H9 (cell line): ENCODE results near the gene ADARB2. TPM values are rescaled to one million over a fixed set of nuclear protein-coding genes. Genes with fewer than 3 reads are reported as not detected.

Experiments used
- DNase-seq: peaks from one replicate; pipeline ENCODE4 v3.0.0-alpha.2; 2017
- H2AFZ ChIP-seq: one replicate; pipeline ENCODE4 v1.6.1; 2013; ENCODE audit warnings: mild to moderate bottlenecking, low read length, control low read depth, moderate library complexity
- H2AK5ac ChIP-seq: 2 replicates; pipeline ENCODE4 v1.6.1; 2013; ENCODE audit warnings: low read length, control low read depth, mixed read lengths; ENCODE audit not compliant: insufficient read length
- H2BK120ac ChIP-seq: one replicate; pipeline ENCODE4 v1.6.1; 2013; ENCODE audit warnings: low read depth, mild to moderate bottlenecking, low read length, control low read depth, inconsistent platforms; ENCODE audit not compliant: poor library complexity, severe bottlenecking
- H2BK12ac ChIP-seq: 2 replicates; pipeline ENCODE4 v1.6.1; 2013; ENCODE audit warnings: low read length, control low read depth, mixed read lengths, low read depth; ENCODE audit not compliant: insufficient read length
- H2BK15ac ChIP-seq: 2 replicates; pipeline ENCODE4 v1.6.1; 2013; ENCODE audit warnings: low read depth, low read length, control low read depth
- H2BK20ac ChIP-seq: one replicate; pipeline ENCODE4 v1.6.1; 2013; ENCODE audit warnings: low read depth, mild to moderate bottlenecking, low read length, control low read depth, inconsistent platforms; ENCODE audit not compliant: poor library complexity, severe bottlenecking
- H2BK5ac ChIP-seq: 2 replicates; pipeline ENCODE4 v1.6.1; 2013; ENCODE audit warnings: low read length, control low read depth, mixed read lengths; ENCODE audit not compliant: insufficient read length
- H3K14ac ChIP-seq: 2 replicates; pipeline ENCODE4 v1.6.1; 2013; ENCODE audit warnings: low read length, control low read depth; ENCODE audit not compliant: insufficient read depth
- H3K18ac ChIP-seq: 2 replicates; pipeline ENCODE4 v1.6.1; 2013; ENCODE audit warnings: low read depth, mild to moderate bottlenecking, mixed read lengths, low read length, control low read depth; ENCODE audit not compliant: insufficient read length
- H3K23ac ChIP-seq: 2 replicates; pipeline ENCODE4 v1.6.1; 2013; ENCODE audit warnings: low read length, control low read depth, mixed read lengths, low read depth; ENCODE audit not compliant: insufficient read length
- H3K23me2 ChIP-seq: 2 replicates; pipeline ENCODE4 v1.6.1; 2013; ENCODE audit warnings: low read depth, mild to moderate bottlenecking, mixed read lengths, low read length, control low read depth; ENCODE audit not compliant: insufficient read length, poor library complexity, severe bottlenecking
- H3K27ac ChIP-seq: 2 replicates; pipeline ENCODE4 v1.5.1; 2013; ENCODE audit warnings: low read length, control low read depth, mixed read lengths, low read depth; ENCODE audit not compliant: insufficient read length
- H3K27me3 ChIP-seq: 2 replicates; pipeline ENCODE4 v1.6.1; 2013; ENCODE audit warnings: low read length, control low read depth, inconsistent platforms; ENCODE audit not compliant: insufficient read depth
- H3K4ac ChIP-seq: 2 replicates; pipeline ENCODE4 v1.6.1; 2013; ENCODE audit warnings: low read depth, mild to moderate bottlenecking, control low read depth, inconsistent platforms, low read length, moderate library complexity
- H3K4me1 ChIP-seq: 2 replicates; pipeline ENCODE4 v1.6.1; 2013; ENCODE audit warnings: low read length, control low read depth, inconsistent platforms; ENCODE audit not compliant: insufficient read depth
- H3K4me2 ChIP-seq: 2 replicates; pipeline ENCODE4 v1.6.1; 2013; ENCODE audit warnings: low read length, control low read depth, mixed read lengths; ENCODE audit not compliant: insufficient read length, insufficient read depth
- H3K56ac ChIP-seq: 2 replicates; pipeline ENCODE4 v1.6.1; 2013; ENCODE audit warnings: low read depth, mild to moderate bottlenecking, mixed read lengths, low read length, control low read depth; ENCODE audit not compliant: insufficient read length
- H3K79me1 ChIP-seq: 2 replicates; pipeline ENCODE4 v1.6.1; 2013; ENCODE audit warnings: low read depth, mild to moderate bottlenecking, moderate library complexity, low read length, control low read depth, inconsistent platforms; ENCODE audit not compliant: insufficient read depth, poor library complexity, severe bottlenecking
- H3K79me2 ChIP-seq: 2 replicates; pipeline ENCODE4 v1.6.1; 2013; ENCODE audit warnings: low read length, control low read depth, inconsistent platforms; ENCODE audit not compliant: insufficient read depth
- H3K9ac ChIP-seq: 2 replicates; pipeline ENCODE4 v1.6.1; 2013; ENCODE audit warnings: low read length, control low read depth, mixed read lengths; ENCODE audit not compliant: insufficient read length; ENCODE audit errors: extremely low read depth
- H3K9me3 ChIP-seq: one replicate; pipeline ENCODE4 v1.6.1; 2013; ENCODE audit warnings: low read depth, low read length, inconsistent platforms; ENCODE audit not compliant: control insufficient read depth
- H3T11ph ChIP-seq: one replicate; pipeline ENCODE4 v1.6.1; 2013; ENCODE audit warnings: mild to moderate bottlenecking, low read length, control low read depth, inconsistent platforms
- H4K20me1 ChIP-seq: one replicate; pipeline ENCODE4 v1.6.1; 2013; ENCODE audit not compliant: control insufficient read depth, insufficient read length, insufficient read depth
- H4K5ac ChIP-seq: 2 replicates; pipeline ENCODE4 v1.6.1; 2013; ENCODE audit warnings: low read depth, mild to moderate bottlenecking, mixed read lengths, low read length, control low read depth; ENCODE audit not compliant: insufficient read length
- H4K8ac ChIP-seq: replicated peaks from 2 replicates; pipeline ENCODE4 v1.6.1; 2013; ENCODE audit warnings: low read length, control low read depth, mixed read lengths, low read depth; ENCODE audit not compliant: insufficient read length
- H4K91ac ChIP-seq: 2 replicates; pipeline ENCODE4 v1.6.1; 2013; ENCODE audit warnings: low read depth, mild to moderate bottlenecking, moderate library complexity, mixed read lengths, low read length, control low read depth; ENCODE audit not compliant: insufficient read length
- H3K27ac Mint-ChIP-seq, 3 experiments: 2 replicates in 2 of 3; 3 replicates in 1 of 3; pipeline ENCODE4 v1.8.0; 2020 to 2021; ENCODE audit warnings: mixed read lengths in 3 of 3, mild to moderate bottlenecking in 1 of 3, moderate library complexity in 1 of 3
- H3K27me3 Mint-ChIP-seq: 2 replicates; pipeline ENCODE4 v1.8.0; 2021; ENCODE audit warnings: low read depth, mild to moderate bottlenecking, moderate library complexity, mixed read lengths
- H3K36me3 Mint-ChIP-seq, 3 experiments: 2 replicates in 2 of 3; 3 replicates in 1 of 3; pipeline ENCODE4 v1.8.0; 2020 to 2021; ENCODE audit warnings: low read depth in 3 of 3, mixed read lengths in 3 of 3; ENCODE audit not compliant: insufficient read depth in 1 of 3
- H3K4me1 Mint-ChIP-seq, 2 experiments: 2 replicates each; pipeline ENCODE4 v1.8.0; 2020; ENCODE audit warnings: mixed read lengths in 2 of 2
- H3K4me3 Mint-ChIP-seq, 2 experiments: 2 replicates in 1 of 2; 3 replicates in 1 of 2; pipeline ENCODE4 v1.8.0; 2020 to 2021; ENCODE audit warnings: mild to moderate bottlenecking in 2 of 2, mixed read lengths in 2 of 2, moderate library complexity in 1 of 2
- H3K9me3 Mint-ChIP-seq, 2 experiments: 2 replicates in 1 of 2; 3 replicates in 1 of 2; pipeline ENCODE4 v1.8.0; 2020; ENCODE audit warnings: mild to moderate bottlenecking in 2 of 2, mixed read lengths in 2 of 2, moderate library complexity in 1 of 2
- WGBS: extraction: QIAGEN DNeasy Blood & Tissue Kit; methylation state at CpG from one replicate; pipeline ENCODE4 v1.1.7; 2013; ENCODE audit warnings: missing lambda C conversion rate, low lambda C conversion rate, mixed read lengths; ENCODE audit not compliant: insufficient read length; ENCODE audit errors: extremely low coverage; 5-methylcytosine and 5-hydroxymethylcytosine counted together
- total RNA-seq: library from RNA; stranded (reverse); gene quantifications from 2 replicates; pipeline ENCODE4 v1.2.1, GENCODE V29; 2021
- TF ChIP-seq, protein P1 (sequence below): fragments of 200-600 bp; sonication (generic); conservative IDR thresholded peaks from 3 replicates; pipeline ENCODE4 v1.8.0; 2021; ENCODE audit warnings: antibody characterized with exemption, mild to moderate bottlenecking

ADARB2 gene
- total RNA-seq, 1 experiment from 2014 or later, result 0.87 TPM

DNA sequence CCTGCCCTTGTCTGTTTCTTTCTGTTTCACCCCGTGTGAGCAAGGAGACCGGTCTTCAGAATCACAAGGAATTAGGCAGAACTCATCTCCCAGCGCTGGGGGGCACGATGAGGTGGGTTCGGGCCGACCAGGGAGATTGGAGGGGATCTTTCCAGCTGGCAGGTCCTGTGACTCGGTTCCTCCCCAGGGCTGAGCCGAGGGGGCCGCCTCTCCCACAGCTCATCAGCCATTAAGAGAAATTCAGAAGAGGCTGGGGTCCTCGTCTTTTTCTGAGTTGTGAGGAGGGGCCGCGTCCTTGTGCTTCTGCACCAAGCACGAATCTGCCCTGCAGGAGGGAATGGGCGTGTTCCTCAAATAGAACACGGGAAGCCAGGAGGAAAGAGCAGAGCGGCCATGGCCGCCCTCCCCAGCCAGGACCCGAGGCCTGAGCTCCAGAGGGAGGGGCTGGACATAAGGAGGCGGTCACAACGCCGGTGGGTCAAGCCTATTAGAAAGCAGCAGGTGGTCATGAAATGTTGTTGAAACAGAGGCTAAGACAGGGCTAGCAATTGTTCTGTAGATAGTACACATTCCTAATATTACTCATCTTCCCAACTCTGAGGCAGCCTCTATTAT lies 125.3 kb downstream of the ADARB2 start:
- peaks cover 11% of the 10 kb centered on the region for H3K27me3 Mint-ChIP-seq
- no CpG with 5 or more reads among the region's 21 CpGs for WGBS
- H2BK15ac ChIP-seq, result no peak overlapping the region
- DNase-seq, result peak; percentile 54
- no peaks in the 10 kb centered on the region for H3K36me3 Mint-ChIP-seq
- H3K9me3 Mint-ChIP-seq, result no peaks in the 10 kb centered on the region
- H3T11ph ChIP-seq, result no peak overlapping the region
- no peak overlapping the region for H4K5ac ChIP-seq
- H3K4me1 ChIP-seq, result no peaks in the 10 kb centered on the region; the same call in 1 of the 2 replicates
- H3K27me3 ChIP-seq, result no peaks in the 10 kb centered on the region
- no peaks in the 10 kb centered on the region for H4K20me1 ChIP-seq
- no peak overlapping the region for H3K4me3 Mint-ChIP-seq
- H4K8ac ChIP-seq, result no peak overlapping the region
- no peak overlapping the region for H3K4ac ChIP-seq
- H3K23ac ChIP-seq, result no peak overlapping the region
- no peak overlapping the region for H3K4me2 ChIP-seq
- H3K79me1 ChIP-seq, result no peaks in the 10 kb centered on the region
- no peak overlapping the region for H2BK12ac ChIP-seq
- no peak overlapping the region for H4K91ac ChIP-seq
- H3K4me1 Mint-ChIP-seq, result peaks cover 26 to 31% of the 10 kb centered on the region in 2 experiments
- H2AK5ac ChIP-seq, result no peak overlapping the region
- TF ChIP-seq, protein P1, sequence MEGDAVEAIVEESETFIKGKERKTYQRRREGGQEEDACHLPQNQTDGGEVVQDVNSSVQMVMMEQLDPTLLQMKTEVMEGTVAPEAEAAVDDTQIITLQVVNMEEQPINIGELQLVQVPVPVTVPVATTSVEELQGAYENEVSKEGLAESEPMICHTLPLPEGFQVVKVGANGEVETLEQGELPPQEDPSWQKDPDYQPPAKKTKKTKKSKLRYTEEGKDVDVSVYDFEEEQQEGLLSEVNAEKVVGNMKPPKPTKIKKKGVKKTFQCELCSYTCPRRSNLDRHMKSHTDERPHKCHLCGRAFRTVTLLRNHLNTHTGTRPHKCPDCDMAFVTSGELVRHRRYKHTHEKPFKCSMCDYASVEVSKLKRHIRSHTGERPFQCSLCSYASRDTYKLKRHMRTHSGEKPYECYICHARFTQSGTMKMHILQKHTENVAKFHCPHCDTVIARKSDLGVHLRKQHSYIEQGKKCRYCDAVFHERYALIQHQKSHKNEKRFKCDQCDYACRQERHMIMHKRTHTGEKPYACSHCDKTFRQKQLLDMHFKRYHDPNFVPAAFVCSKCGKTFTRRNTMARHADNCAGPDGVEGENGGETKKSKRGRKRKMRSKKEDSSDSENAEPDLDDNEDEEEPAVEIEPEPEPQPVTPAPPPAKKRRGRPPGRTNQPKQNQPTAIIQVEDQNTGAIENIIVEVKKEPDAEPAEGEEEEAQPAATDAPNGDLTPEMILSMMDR, result no peak
- H2BK5ac ChIP-seq, result no peak overlapping the region
- H3K23me2 ChIP-seq, result peaks cover 4% of the 10 kb centered on the region
- H3K27ac Mint-ChIP-seq, result no peak overlapping the region; a peak in 1 of 7 replicates
- no peak overlapping the region for H3K27ac ChIP-seq
- H2AFZ ChIP-seq, result no peak overlapping the region
- H3K79me2 ChIP-seq, result no peaks in the 10 kb centered on the region
- no peak overlapping the region for H3K56ac ChIP-seq
- no peaks in the 10 kb centered on the region for H3K9me3 ChIP-seq
- H3K18ac ChIP-seq, result no peak overlapping the region
- no peak overlapping the region for H2BK20ac ChIP-seq
- H2BK120ac ChIP-seq, result no peak overlapping the region
- H3K9ac ChIP-seq, result no peak overlapping the region
- no peak overlapping the region for H3K14ac ChIP-seq
